GM06990 (cell line): Measurements from ENCODE around the gene PTGR3.

Experiments
- DNase-seq: peaks from one replicate; pipeline ENCODE4 v3.0.0-alpha.2; 2011; ENCODE audit not compliant: insufficient read length; ENCODE audit errors: extremely low read depth
- H3K27me3 ChIP-seq: replicated peaks from 2 replicates; pipeline ENCODE4 v1.6.0; 2011; ENCODE audit warnings: low read length; ENCODE audit not compliant: control insufficient read depth, insufficient read depth
- H3K36me3 ChIP-seq: 2 replicates; pipeline ENCODE4 v1.5.1; 2011; ENCODE audit warnings: low read length; ENCODE audit not compliant: control insufficient read depth, insufficient read depth
- H3K4me3 ChIP-seq: replicated peaks from 2 replicates; pipeline ENCODE4 v1.5.1; 2011; ENCODE audit warnings: low read depth, mild to moderate bottlenecking, control low read depth, low read length
- TF ChIP-seq, protein P1 (sequence below): IDR thresholded peaks from 2 replicates; pipeline ENCODE4 v1.5.1; 2011; ENCODE audit warnings: low read length, control low read depth, mild to moderate bottlenecking, inconsistent platforms; ENCODE audit not compliant: insufficient read depth, poor library complexity, severe bottlenecking

Gene PTGR3

DNA sequence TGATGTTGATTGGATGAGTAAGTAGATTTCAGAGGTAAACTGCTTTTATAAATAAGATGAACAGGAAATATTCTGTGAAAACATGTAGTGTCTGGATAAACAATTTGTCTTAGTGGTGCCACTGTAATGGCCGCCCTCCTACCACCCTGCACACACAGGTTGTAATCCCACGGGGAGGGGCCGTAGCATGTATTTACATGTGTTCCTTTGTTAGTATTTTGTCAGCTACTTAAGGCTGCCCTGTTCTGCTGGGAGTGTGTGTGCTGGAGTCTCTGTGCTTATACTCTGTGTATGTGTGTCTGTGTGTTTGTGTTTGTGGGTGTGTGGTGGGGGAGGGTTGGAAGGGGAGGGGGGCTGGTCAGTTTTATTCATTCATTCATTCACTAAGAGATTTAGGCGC is 6.7 kb upstream of the PTGR3 start:
- Histone ChIP-seq H3K27me3 (no peaks in the 10 kb centered on the region), H3K36me3 (no peaks in the 10 kb centered on the region), H3K4me3 (no peak overlapping the region)
- TF ChIP-seq, protein P1, sequence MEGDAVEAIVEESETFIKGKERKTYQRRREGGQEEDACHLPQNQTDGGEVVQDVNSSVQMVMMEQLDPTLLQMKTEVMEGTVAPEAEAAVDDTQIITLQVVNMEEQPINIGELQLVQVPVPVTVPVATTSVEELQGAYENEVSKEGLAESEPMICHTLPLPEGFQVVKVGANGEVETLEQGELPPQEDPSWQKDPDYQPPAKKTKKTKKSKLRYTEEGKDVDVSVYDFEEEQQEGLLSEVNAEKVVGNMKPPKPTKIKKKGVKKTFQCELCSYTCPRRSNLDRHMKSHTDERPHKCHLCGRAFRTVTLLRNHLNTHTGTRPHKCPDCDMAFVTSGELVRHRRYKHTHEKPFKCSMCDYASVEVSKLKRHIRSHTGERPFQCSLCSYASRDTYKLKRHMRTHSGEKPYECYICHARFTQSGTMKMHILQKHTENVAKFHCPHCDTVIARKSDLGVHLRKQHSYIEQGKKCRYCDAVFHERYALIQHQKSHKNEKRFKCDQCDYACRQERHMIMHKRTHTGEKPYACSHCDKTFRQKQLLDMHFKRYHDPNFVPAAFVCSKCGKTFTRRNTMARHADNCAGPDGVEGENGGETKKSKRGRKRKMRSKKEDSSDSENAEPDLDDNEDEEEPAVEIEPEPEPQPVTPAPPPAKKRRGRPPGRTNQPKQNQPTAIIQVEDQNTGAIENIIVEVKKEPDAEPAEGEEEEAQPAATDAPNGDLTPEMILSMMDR, result no peak
- DNase-seq, result no peak

- Histone ChIP-seq H3K4me3 (no peak overlapping the region), H3K27me3 (no peaks in the 10 kb centered on the region), H3K36me3 (no peaks in the 10 kb centered on the region)
- no peak for DNase-seq
- TF ChIP-seq, protein P1, result no peak
Measured at GRCh38 chr18:75214766-75215510, 6.0 kb upstream of the PTGR3 start.

GRCh38 chr18:75214332-75214690 is 5.4 kb upstream of the PTGR3 start:
- DNase-seq, result no peak
- Histone ChIP-seq H3K27me3 (no peaks in the 10 kb centered on the region), H3K4me3 (no peak overlapping the region), H3K36me3 (no peaks in the 10 kb centered on the region)
- TF ChIP-seq, protein P1, result no peak

DNA sequence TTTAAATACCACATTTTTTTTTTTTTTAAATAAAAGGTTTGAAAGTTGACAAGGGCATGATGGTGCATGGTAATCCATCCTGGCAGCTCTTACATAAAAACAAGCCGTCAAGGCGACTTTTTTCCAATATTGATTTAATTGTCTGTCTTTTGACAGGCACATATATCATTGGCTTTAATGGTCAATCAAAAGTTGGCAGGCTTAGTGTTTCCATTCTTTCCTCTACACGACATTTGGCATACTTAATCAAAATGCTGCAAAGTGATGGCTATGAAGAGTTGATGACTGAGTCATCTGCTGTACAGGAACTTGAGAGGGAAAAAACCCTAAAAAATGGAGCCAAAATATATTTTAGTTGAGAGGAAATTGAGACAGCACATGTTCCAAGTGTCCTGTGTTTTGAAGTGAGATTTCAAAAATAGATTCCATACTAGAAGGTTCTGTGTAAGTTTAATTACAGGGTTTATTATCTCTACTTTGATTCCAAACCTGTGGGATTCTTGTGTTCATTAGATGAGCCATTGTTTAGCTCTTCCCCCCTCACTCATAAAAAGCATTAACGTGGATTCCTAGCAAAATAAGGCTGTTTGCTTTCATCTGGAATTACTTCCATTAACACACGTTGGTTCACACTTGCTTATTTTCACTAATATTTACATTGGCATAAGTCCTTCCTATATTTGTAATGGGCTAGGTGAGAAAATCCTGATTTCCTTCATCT is 4.8 kb upstream of the PTGR3 start:
- no peaks in the 10 kb centered on the region for H3K36me3 ChIP-seq
- TF ChIP-seq, protein P1, result no peak
- no peak for DNase-seq

DNA sequence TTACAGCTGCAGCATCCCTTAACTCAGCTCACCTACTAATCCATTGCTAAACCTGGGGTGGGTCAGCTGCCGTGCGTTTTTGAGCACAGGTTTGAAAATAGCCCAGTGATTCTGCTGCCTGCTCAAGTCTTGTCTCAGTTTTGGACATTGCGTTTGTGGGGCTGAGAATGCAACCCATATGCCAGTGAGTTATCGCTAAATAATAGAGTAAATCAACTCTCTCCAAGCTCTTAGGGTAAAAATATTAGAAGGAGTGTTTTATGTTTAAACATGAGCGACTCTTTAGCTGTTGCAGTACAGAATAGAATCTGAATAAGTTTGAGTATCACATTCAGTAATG is 3.8 kb upstream of the PTGR3 start:
- Histone ChIP-seq H3K4me3 (peak overlapping the region; percentile 74; the same call in 1 of the 2 replicates), H3K27me3 (no peaks in the 10 kb centered on the region), H3K36me3 (no peaks in the 10 kb centered on the region)
- TF ChIP-seq, protein P1, result no peak
- no peak for DNase-seq

More for the DNA sequence above, 4.8 kb upstream of the PTGR3 start:
- H3K4me3 ChIP-seq, result no peak overlapping the region
- H3K27me3 ChIP-seq, result no peaks in the 10 kb centered on the region
